ENCODE results near the gene ATP5IF1. TPM values are rescaled to one million over a fixed set of nuclear protein-coding genes. Genes with fewer than 3 reads are reported as not detected.

The ATP5IF1 gene
- total and polyA plus RNA-seq, 2 of the 4 experiments (the other 2 are of a cell fraction) = 33.7 to 105 TPM

- Histone ChIP-seq H3K9me3 (ENCODE audit: control insufficient read depth, insufficient read depth, low read length) (no peaks in the 10 kb centered on the region), H4K91ac (ENCODE audit: insufficient read depth, low read depth, low read length) (peak overlapping the region; percentile 98), H3K36me3 (ENCODE audit: control insufficient read depth, insufficient read depth, low read length) (no peaks in the 10 kb centered on the region; the same call in 1 of the 2 replicates), H2AK5ac (ENCODE audit: low read depth, low read length) (peak overlapping the region; percentile 61), H2BK20ac (ENCODE audit: low read depth, low read length) (peak overlapping the region; percentile 90), H3K14ac (replicated peaks; ENCODE audit: low read depth, low read length) (peak overlapping the region; percentile 85), H3K27ac (ENCODE audit: insufficient read depth, low read length) (peak overlapping the region; percentile 47; the same call in 1 of the 2 replicates), H3K9me1 (ENCODE audit: insufficient read depth, low read length) (peaks cover 7% of the 10 kb centered on the region), H3K27me3 (ENCODE audit: control insufficient read depth, insufficient read depth, low read length) (no peaks in the 10 kb centered on the region), H3K23ac (ENCODE audit: low read depth, low read length) (peak overlapping the region; percentile 79), H4K20me1 (ENCODE audit: insufficient read depth, low read length) (no peaks in the 10 kb centered on the region), H3K4me3 (ENCODE audit: insufficient read depth, low read depth, low read length) (no peak overlapping the region), H2AFZ (replicated peaks; ENCODE audit: low read length, poor library complexity) (peak overlapping the region; percentile 86), H3K4me1 (ENCODE audit: control insufficient read depth, insufficient read depth, low read length) (peaks cover 7% of the 10 kb centered on the region), H3K79me1 (ENCODE audit: low read depth in 1 of 2, low read length in 2 of 2) (no peaks in the 10 kb centered on the region), H2AK9ac (replicated peaks; ENCODE audit: low read depth, low read length, poor library complexity) (peak overlapping the region; percentile 42), H2BK15ac (ENCODE audit: low read depth, low read length) (peak overlapping the region; percentile 79; the same call in 2 of the 3 replicates), H3K4me2 (ENCODE audit: low read depth, low read length) (no peak overlapping the region), H4K8ac (ENCODE audit: low read depth in 2 of 2, low read length in 2 of 2) (peak overlapping the region; percentile 90 to 95), H2BK5ac (ENCODE audit: low read depth, low read length, poor library complexity, severe bottlenecking) (peak overlapping the region; percentile 50), H4K5ac (ENCODE audit: low read depth, low read length) (peak overlapping the region; percentile 91), H3K56ac (ENCODE audit: extremely low read depth, insufficient read depth, low read length) (0 out of 2 replicates have a peak overlapping the region, but pooled peaks have one; percentile 13), H2BK120ac (ENCODE audit: low read depth, low read length) (peak overlapping the region; percentile 96), H3K9ac (ENCODE audit: low read depth, low read length) (no peak overlapping the region), H3K18ac (ENCODE audit: low read depth, low read length) (peak overlapping the region; percentile 85), H3K4ac (ENCODE audit: low read depth, low read length) (peak overlapping the region; percentile 94)
- dilution Hi-C loops (cut with HindIII; ENCODE audit: low sequenced_read_pairs, unreplicated experiment) = no loop called here
- DNase-seq (no peak), ATAC-seq (ENCODE audit: low read depth) (no peak; the same call in 1 of the 2 replicates)
- CTCF ChIA-PET = no interaction called here
- in situ Hi-C loops (cut with MboI; ENCODE audit: low sequenced_read_pairs) = no loop called here
- 85% methylated on average over 3 of the region's 12 CpGs; no CpG with 5 or more reads in 1 of the 2 experiments for WGBS, 2 experiments (ENCODE audit: extremely low coverage in 2 of 2, insufficient read length in 1 of 2)
- intact Hi-C loops (cut with micrococcal nuclease) = no loop called here
- no TSS peak for BruUV-seq (replicated peaks)
- POLR2A ChIA-PET (ENCODE audit: unreplicated experiment) = no interaction called here
- TF ChIP-seq BHLHE40 (IDR thresholded peaks at IDR 0.05; ENCODE audit: low read depth, low read length) (no peak), RFX5 (IDR thresholded peaks at IDR 0.05; ENCODE audit: low read depth, low read length) (no peak), RAD21 (IDR thresholded peaks at IDR 0.05; ENCODE audit: low read length) (no peak), ELK1 (IDR thresholded peaks at IDR 0.05; ENCODE audit: borderline replicate concordance, low read depth, low read length) (no peak), CHD1 (IDR thresholded peaks at IDR 0.05; ENCODE audit: low read depth, low read length) (no peak), SMC3 (IDR thresholded peaks at IDR 0.05; ENCODE audit: low read depth, low read length) (no peak), POLR2A (IDR thresholded peaks at IDR 0.05; ENCODE audit: low read depth, low read length) (no peak), CEBPB (IDR thresholded peaks at IDR 0.05; ENCODE audit: low read depth, low read length) (no peak), NFE2L2 (IDR thresholded peaks at IDR 0.05; ENCODE audit: low read depth, low read length) (no peak), CTCF (conservative IDR thresholded peaks at IDR 0.05; ENCODE audit: low read depth, low read length) (no peak), MAFK (IDR thresholded peaks at IDR 0.05; ENCODE audit: low read depth, low read length) (no peak), RCOR1 (IDR thresholded peaks at IDR 0.05; ENCODE audit: insufficient replicate concordance, low read length) (no peak), MAZ (IDR thresholded peaks at IDR 0.05; ENCODE audit: borderline replicate concordance, low read depth, low read length) (no peak), FOS (IDR thresholded peaks at IDR 0.05; ENCODE audit: low read depth, low read length) (no peak), MXI1 (IDR thresholded peaks at IDR 0.05; ENCODE audit: borderline replicate concordance, low read depth, low read length) (no peak)
These were observed 44.8 kb upstream of the ATP5IF1 start for GRCh38 chr1:28190996-28191645.

Measured in IMR-90 (cell line).